Endothelial cell of umbilical vein (primary cell): ENCODE measurements around the gene ADAM11.
"Not testable (repeated sequence)": the region's sequence is repeated elsewhere in the genome, so short reads cannot be mapped to it uniquely, and the experiment has no call there.

ENCODE experiments used
- CTCF ChIP-seq, 2 donors: IDR thresholded peaks; 1 replicate in 1 of 2; 2 replicates in 1 of 2; pipeline ENCODE4 v1.5.1; 2011; ENCODE audit warnings: low read length in 2 of 2, mild to moderate bottlenecking in 2 of 2, moderate library complexity in 2 of 2, control low read depth in 1 of 2, inconsistent platforms in 1 of 2, low read depth in 1 of 2; ENCODE audit not compliant: insufficient read depth in 1 of 2; ENCODE audit errors: extremely low read depth in 1 of 2
- EZH2 ChIP-seq: IDR thresholded peaks from 2 replicates; pipeline ENCODE4 v1.6.1; 2012; ENCODE audit warnings: borderline replicate concordance, low read depth, mild to moderate bottlenecking, moderate library complexity, low read length, inconsistent platforms; ENCODE audit not compliant: severe bottlenecking
- FOS ChIP-seq: IDR thresholded peaks from 2 replicates; pipeline ENCODE4 v1.6.1; 2011; ENCODE audit warnings: mild to moderate bottlenecking, low read length, moderate library complexity, borderline replicate concordance; ENCODE audit not compliant: insufficient read depth
- MAX ChIP-seq: IDR thresholded peaks from 2 replicates; pipeline ENCODE4 v1.6.1; 2011; ENCODE audit not compliant: insufficient read depth, insufficient read length
- MYC ChIP-seq: IDR thresholded peaks from one replicate; pipeline ENCODE4 v1.6.1; 2011; ENCODE audit warnings: mild to moderate bottlenecking, low read depth, low read length
- POLR2A ChIP-seq: IDR thresholded peaks from 2 replicates; pipeline ENCODE4 v1.6.1; 2012; ENCODE audit warnings: low read depth, mild to moderate bottlenecking, control low read depth, low read length
- POLR2AphosphoS5 ChIP-seq: IDR thresholded peaks from 2 replicates; pipeline ENCODE4 v1.6.1; 2012; ENCODE audit warnings: low read depth, mild to moderate bottlenecking, control low read depth, low read length, moderate library complexity; ENCODE audit not compliant: insufficient read depth

- TF ChIP-seq CTCF (IDR thresholded peaks at IDR 0.05; ENCODE audit: extremely low read depth in 1 of 2, insufficient read depth in 1 of 2, low read depth in 1 of 2, low read length in 2 of 2); EZH2; POLR2A; MAX; POLR2AphosphoS5; MYC; FOS: not testable (repeated sequence)
These were observed 50.0 kb downstream of the ADAM11 start for GRCh38 chr17:44808656-44809388.
